Dedifferentiated amniotic fluid mesenchymal stem cell (primary cell): ENCODE data around the gene JPT2.
"Not testable (repeated sequence)": the region's sequence is repeated elsewhere in the genome, so short reads cannot be mapped to it uniquely, and the experiment has no call there.

ENCODE experiments used
- DNase-seq: peaks from one replicate; pipeline ENCODE4 v3.0.0-alpha.2; 2016; ENCODE audit errors: extremely low spot score

The JPT2 gene

DNA sequence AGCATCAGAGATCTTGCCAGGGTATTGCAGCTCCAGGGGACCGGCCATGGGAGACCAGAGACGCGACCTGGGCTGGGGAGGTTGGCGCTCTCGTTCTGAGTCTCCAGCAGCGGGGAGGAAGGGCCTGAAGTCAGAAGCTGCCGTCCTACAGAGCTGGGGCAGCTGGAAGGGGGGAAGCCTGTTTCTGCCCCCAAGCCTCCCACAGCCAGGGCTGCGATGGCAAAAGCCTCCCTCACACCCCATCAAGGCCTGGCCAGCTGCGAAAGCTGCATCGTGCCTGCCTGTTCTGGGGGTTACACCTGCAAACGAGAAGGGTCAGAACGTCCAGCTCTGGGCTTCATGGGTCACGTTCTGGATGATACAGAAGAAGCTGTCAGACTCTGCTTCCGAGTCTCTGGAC lies 54.0 kb downstream of the JPT2 start:
- DNase-seq = no peak

DNA sequence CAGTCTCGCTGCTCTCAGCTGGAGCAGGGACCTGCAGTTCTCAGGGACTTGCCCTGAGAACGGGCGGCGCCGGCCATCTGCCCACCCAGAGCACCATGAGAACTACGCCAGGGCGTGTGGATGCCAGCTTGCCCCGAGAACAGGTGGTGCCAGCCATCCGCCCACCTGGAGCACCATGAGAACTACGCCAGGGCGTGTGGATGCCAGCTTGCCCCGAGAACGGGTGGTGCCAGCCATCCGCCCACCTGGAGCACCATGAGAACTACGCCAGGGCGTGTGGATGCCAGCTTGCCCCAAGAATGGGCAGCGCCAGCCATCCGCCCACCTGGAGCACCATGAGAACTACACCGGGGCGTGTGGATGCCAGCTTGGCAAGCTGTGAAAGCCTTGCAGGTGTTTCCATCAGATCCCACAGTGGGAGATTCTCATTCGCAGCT lies 54.5 kb downstream of the JPT2 start:
- DNase-seq = not testable (repeated sequence)

DNA sequence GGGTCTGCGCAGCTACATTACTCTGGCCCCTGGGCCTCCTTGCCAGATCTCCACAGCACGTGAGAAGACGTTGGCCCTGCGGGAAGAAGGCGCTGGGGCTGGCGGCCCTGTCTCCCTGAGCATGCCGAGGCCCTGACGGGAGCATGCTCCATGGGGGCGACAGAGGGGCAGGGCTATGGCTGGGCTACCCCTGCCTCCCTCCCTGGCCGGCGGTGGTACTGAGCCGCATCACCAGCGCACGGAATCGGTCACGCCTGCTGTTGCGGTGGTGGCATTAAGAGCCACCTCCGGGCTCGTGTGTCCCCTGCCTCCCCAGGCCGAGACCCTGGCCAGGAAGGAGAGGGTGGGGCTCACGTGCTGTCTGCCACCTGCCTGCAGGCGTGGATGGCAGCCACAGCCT lies 56.0 kb downstream of the JPT2 start:
- no peak for DNase-seq

GRCh38 chr16:1734816-1735215 lies 56.7 kb downstream of the JPT2 start:
- no peak for DNase-seq

GRCh38 chr16:1740234-1740633 lies 62.2 kb downstream of the JPT2 start:
- DNase-seq = no peak

DNA sequence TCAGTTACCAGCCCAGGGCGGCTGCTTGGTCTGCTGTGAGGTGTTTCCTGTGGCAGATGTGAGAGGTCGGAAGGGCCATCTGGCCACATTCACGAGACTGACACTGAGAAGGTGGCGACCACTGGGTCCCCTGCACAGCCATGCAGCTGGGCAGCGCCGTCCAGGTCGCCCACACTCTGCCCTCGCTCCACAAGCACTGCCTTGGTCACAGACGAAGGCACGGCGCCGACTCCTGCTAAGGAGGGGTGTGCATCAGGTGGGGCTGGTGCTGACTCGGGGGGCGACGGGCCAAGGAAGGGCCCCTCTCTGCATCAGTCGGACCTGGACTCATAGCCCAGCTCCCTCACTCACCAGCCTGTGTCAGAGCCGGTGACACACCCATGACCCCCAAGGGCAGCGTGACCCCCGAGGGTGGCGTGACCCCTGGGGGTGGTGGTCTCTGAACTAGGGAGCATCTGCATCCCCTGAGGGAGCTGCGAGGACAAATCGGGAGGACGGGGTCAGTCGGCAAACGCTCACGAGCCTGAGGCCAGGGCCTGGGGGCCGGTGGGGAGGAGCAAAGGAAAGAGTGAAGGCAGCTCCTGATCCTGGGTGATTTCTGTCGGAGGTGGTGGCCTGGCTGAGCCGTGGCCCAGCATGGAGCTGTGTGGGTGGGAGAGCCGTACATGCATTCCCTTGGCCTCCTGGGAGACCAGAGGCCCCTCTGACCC lies 62.9 kb downstream of the JPT2 start:
- no peak for DNase-seq

GRCh38 chr16:1741553-1742165 lies 63.6 kb downstream of the JPT2 start:
- no peak for DNase-seq

DNA sequence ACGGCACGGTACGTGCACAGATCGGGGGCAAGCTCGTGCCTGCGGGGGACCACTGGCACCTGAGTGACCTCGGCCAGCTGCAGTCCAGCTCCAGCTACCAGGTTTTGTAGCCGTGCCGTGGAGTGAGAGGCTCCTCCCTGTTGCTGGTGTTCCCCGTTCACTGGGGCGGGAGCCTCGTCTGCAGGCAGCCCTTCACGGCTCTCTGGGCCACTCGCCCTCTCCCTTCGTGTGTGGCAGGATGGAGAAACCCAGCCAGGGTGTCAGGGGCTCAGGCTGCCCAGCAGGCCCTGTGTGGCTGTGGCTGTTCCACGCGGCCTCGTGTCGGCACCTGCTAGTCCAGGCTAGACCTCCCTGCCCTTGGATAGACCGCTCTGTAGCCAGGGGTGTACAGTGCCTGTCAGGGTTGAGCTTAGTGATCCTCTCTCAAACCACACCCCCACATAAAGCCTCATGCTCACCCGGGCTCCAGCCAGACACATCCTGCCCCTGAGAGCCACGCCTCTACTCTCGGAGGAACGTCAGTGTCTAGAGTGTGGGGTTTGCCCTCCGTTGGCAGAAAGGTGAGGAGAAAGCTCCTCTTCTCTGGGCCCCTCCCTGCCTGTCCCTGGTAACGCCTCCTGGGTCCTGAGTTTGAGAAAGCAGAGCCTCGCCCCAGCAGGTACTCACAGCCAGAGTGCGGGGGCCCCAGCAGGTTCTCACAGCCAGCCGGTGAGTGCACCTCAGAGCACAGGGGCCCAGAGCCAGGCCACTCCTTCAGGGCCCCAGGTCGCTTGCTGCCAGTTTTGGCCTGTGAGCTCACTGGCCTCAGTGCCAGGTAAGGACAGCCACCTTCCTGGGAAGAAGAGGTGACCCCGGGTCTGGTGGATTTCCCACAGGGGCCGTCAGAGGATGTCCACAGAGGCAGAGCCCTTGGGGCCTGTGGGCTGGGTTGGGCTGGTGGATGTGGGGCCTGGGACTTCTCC lies 65.6 kb downstream of the JPT2 start:
- no peak for DNase-seq

DNA sequence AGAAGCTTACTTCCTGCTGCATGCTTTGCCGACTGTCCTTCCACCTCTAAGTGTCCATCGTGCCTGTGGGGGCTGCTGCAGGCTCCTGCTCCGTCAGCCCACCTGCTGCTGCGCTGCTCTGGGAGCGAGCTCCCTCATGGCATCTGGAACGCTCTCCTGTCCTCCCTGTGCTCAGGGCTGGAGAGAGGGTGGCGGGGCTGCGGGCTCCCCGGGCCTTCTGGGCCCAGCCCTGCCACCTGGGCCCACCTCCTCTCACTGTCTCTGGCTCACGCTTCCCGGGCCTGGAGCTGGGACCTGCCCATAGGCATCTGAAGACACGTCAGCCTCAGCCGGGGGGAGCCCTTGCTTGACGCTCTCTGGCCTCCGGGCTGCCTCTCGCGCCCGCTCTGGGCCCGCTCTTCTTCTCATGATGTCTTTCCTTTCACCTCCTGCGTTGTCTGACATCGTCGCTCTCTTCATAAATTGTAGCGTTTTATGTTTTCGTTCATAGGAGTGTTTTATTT lies 66.3 kb downstream of the JPT2 start:
- no peak for DNase-seq

GRCh38 chr16:1745181-1745899 lies 67.3 kb downstream of the JPT2 start:
- peak; percentile 88 for DNase-seq

- peak; percentile 88 for DNase-seq
Measured at GRCh38 chr16:1745900-1746692, 68.0 kb downstream of the JPT2 start.

DNA sequence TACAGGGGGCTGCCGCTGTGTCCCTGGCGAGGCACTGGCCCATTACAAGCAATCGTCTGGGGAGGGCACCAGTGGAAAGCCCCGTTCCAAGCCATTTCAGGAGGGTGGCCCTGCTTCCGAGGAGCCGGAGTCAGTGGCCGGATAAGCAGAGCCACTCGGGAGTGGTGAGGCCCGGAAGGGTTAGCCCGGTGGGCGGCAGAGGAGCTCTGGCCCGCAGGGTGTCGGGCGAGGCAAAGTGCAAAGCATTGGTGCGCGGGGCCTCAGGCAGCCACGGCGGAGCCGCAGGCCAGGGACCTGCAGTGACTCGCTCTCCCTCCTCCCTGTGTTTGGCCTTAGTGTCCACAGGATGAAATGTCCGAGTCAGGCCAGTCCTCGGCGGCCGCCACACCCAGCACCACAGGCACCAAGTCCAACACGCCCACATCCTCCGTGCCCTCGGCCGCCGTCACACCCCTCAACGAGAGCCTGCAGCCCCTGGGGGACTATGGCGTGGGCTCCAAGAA lies 68.7 kb downstream of the JPT2 start:
- no peak for DNase-seq

DNA sequence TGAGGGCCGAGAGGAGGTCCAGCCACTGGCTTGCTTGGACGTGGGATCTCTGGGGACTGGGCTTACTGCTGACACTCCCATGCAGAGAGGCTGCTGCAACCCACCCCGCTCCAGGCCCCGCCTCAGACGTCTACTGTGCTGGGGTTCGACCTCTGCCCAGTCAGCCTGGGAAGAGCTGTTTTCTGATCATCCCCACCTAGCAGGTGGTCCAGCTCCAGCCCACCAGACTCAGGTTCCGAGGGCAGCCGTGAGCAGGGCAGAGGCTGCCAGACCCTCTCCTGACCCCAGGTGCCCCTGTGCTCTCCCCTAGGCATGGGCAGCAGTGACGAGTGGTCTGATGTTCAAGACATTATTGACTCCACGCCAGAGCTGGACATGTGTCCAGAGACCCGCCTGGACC lies 69.9 kb downstream of the JPT2 start:
- DNase-seq = no peak

DNA sequence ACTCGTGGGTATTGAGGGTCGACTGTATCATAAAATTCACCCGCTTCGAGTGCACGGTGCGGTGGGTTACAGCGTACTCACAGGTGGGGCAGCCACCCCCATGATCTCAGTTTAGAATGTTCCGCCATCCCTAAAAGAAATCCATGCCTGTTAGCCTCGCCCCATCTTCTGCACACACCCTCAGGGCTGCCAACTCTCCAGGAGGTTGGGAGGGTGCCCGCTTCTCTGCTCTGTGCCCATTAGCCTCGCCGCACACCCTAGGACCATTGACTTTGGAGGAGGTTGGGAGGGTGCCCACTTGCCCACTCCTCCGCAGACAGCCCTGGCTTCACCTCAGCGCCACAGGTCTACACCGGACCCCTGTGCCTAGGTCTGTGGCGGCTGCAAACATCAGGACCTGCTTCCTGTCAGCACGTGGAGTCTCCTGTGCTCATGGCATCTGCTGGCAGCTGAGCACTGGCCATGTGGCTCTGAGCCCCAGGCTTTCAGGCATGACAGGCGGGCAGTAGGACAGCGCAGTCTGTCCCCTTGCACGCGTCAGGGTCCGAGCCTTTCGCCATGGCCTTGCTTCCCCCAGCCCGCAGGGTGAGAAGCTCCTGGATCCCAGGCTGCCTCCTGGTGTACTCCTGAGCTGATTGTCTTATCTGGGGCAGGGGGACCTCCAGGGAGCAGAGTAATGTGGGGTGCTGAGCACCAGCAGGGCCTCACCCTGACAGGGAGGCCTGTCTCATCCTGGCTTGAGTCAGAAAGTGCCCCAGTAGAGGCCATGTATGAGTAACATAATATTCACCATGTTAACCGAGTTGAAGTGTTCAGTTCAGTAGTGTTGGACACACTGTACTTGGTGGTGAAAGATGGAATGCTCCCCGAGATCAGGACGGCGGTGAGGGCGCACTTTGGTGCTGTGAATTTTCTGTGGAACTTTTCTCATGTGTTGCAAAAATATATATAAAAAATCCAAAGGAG lies 71.4 kb downstream of the JPT2 start:
- no peak for DNase-seq
